Chondrocyte (in vitro differentiated cells): ENCODE measurements around the gene BAD. TPM values are rescaled to one million over a fixed set of nuclear protein-coding genes. Genes with fewer than 3 reads are reported as not detected.

Source experiments
- DNase-seq: peaks from one replicate; pipeline ENCODE4 v3.0.0; 2021; ENCODE audit warnings: mixed read lengths, low spot score
- H3K27ac Mint-ChIP-seq: one replicate; pipeline ENCODE4 v1.8.0; 2021; ENCODE audit warnings: mild to moderate bottlenecking, moderate library complexity, mixed read lengths; ENCODE audit not compliant: unreplicated experiment
- H3K27me3 Mint-ChIP-seq: 2 replicates; pipeline ENCODE4 v1.8.0; 2021; ENCODE audit warnings: low read depth, mixed read lengths
- H3K36me3 Mint-ChIP-seq: 2 replicates; pipeline ENCODE4 v1.8.0; 2021; ENCODE audit warnings: low read depth, mixed read lengths
- H3K4me1 Mint-ChIP-seq: 2 replicates; pipeline ENCODE4 v1.8.0; 2021; ENCODE audit warnings: low read depth, mild to moderate bottlenecking, mixed read lengths
- H3K4me3 Mint-ChIP-seq: one replicate; pipeline ENCODE4 v1.8.0; 2021; ENCODE audit warnings: mild to moderate bottlenecking, moderate library complexity, mixed read lengths; ENCODE audit not compliant: unreplicated experiment
- H3K9me3 Mint-ChIP-seq: 2 replicates; pipeline ENCODE4 v1.8.0; 2021; ENCODE audit warnings: low read depth, mixed read lengths
- CTCF ChIP-seq: fragments of 200-600 bp; sonication (generic); IDR thresholded peaks from 2 replicates; pipeline ENCODE4 v1.5.0; 2021; ENCODE audit warnings: antibody characterized with exemption, mild to moderate bottlenecking, moderate library complexity
- total RNA-seq: library from RNA; stranded (reverse); gene quantifications from 3 replicates; pipeline ENCODE4 v1.2.1, GENCODE V29; 2021

The BAD gene
- total RNA-seq, 1 donor from 2014 or later, result 56.8 TPM

- peak; percentile 85 for DNase-seq
- H3K27ac Mint-ChIP-seq, result peak overlapping the region; percentile 87
- H3K27me3 Mint-ChIP-seq, result no peaks in the 10 kb centered on the region
- peaks cover 47% of the 10 kb centered on the region for H3K4me1 Mint-ChIP-seq
- no peaks in the 10 kb centered on the region for H3K9me3 Mint-ChIP-seq
- peak overlapping the region; percentile 81 for H3K4me3 Mint-ChIP-seq
- no peak for TF ChIP-seq CTCF
- no peaks in the 10 kb centered on the region for H3K36me3 Mint-ChIP-seq
Measured at GRCh38 chr11:64226507-64227051, 57.9 kb downstream of the BAD start.

GRCh38 chr11:64225608-64226506 lies 58.6 kb downstream of the BAD start, which contains the start of the genes NUDT22 and TRPT1:
TSS of gene NUDT22 (plus strand) at chr11:64226274. CDS start at chr11:64226653, 379 bp downstream.
TSS of gene TRPT1 (minus strand) at chr11:64226186. CDS start at chr11:64225860, 326 bp downstream.
- Mint-ChIP-seq H3K27me3 (no peaks in the 10 kb centered on the region), H3K9me3 (no peaks in the 10 kb centered on the region), H3K27ac (peak within 1 kb of the TSS; percentile 87), H3K36me3 (no peaks in the 10 kb centered on the region), H3K4me3 (peak within 1 kb of the TSS; percentile 81), H3K4me1 (peaks cover 40% of the 10 kb centered on the region)
- peak; percentile 64 for TF ChIP-seq CTCF
- peak; percentile 95 for DNase-seq

- no peak for TF ChIP-seq CTCF
- no peaks in the 10 kb centered on the region for H3K9me3 Mint-ChIP-seq
- no peaks in the 10 kb centered on the region for H3K27me3 Mint-ChIP-seq
Measured at GRCh38 chr11:64224891-64225607, 59.4 kb downstream of the BAD start.

GRCh38 chr11:64224151-64224890 lies 60.1 kb downstream of the BAD start:
- H3K9me3 Mint-ChIP-seq, result no peaks in the 10 kb centered on the region
- H3K27ac Mint-ChIP-seq, result no peak overlapping the region
- peak; percentile 94 for DNase-seq
- peak overlapping the region; percentile 81 for H3K4me3 Mint-ChIP-seq
- no peak for TF ChIP-seq CTCF
- no peaks in the 10 kb centered on the region for H3K27me3 Mint-ChIP-seq
- H3K36me3 Mint-ChIP-seq, result no peaks in the 10 kb centered on the region
- peaks cover 33% of the 10 kb centered on the region for H3K4me1 Mint-ChIP-seq

More at GRCh38 chr11:64224891-64225607, 59.4 kb downstream of the BAD start:
- Mint-ChIP-seq H3K4me1 (peaks cover 39% of the 10 kb centered on the region), H3K4me3 (peak overlapping the region; percentile 81), H3K36me3 (no peaks in the 10 kb centered on the region), H3K27ac (peak overlapping the region; percentile 63)
- DNase-seq, result no peak
